Left lung (tissue), 10 donors: Measurements from ENCODE around the gene EDEM3. TPM values are rescaled to one million over a fixed set of nuclear protein-coding genes. Genes with fewer than 3 reads are reported as not detected.

Experiments
- ATAC-seq: fragments of 200-7000 bp; cut with Tn5 transposase; one replicate; pipeline ENCODE4 v1.9.1; 2020; ENCODE audit warnings: moderate library complexity
- DNase-seq, 4 donors: peaks; one replicate each; pipeline ENCODE4 v3.0.0-alpha.2; 2013 to 2020
- H3K27ac ChIP-seq, 2 donors: fragments of 200-600 bp; sonication (generic) in 1 of 2; one replicate each; pipeline versions ENCODE4 v1.5.0 to v1.8.0; 2020 to 2021
- H3K27me3 ChIP-seq, 2 donors: fragments of 200-600 bp; sonication (generic) in 1 of 2; one replicate each; pipeline versions ENCODE4 v1.5.0 to v1.8.0; 2020 to 2021
- H3K36me3 ChIP-seq, 2 donors: fragments of 200-600 bp; sonication (generic) in 1 of 2; one replicate each; pipeline versions ENCODE4 v1.5.0 to v1.8.0; 2020 to 2021
- H3K4me1 ChIP-seq, 2 donors: fragments of 200-600 bp; one replicate each; pipeline ENCODE4 v1.8.0; 2021
- H3K4me3 ChIP-seq, 2 donors: fragments of 200-600 bp; sonication (generic) in 1 of 2; one replicate each; pipeline versions ENCODE4 v1.5.0 to v1.8.0; 2020 to 2021; ENCODE audit warnings: mild to moderate bottlenecking in 1 of 2
- H3K9me3 ChIP-seq, 2 donors: fragments of 200-600 bp; sonication (generic) in 1 of 2; one replicate each; pipeline versions ENCODE4 v1.5.0 to v1.8.0; 2020 to 2021
- intact Hi-C, 2 donors: fragments of 100-400 bp; cut with DNase I; formaldehyde crosslinking; loops; one replicate each; pipeline versions ENCODE4 v1.11.2 to v1.14.2; 2022
- polyA plus RNA-seq, 6 donors: library from polyadenylated mRNA; unstranded; fragments of 120-200 nt; gene quantifications; one replicate each; pipeline ENCODE4 v1.2.1, GENCODE V29; 2013; ENCODE audit not compliant: insufficient read length in 6 of 6
- total RNA-seq, 2 donors: library from RNA; stranded (reverse); fragmentation: NEBNext Ultra II Directional; extraction: Animal tissue kit (Norgen Biotek cat#: 25700); gene quantifications; one replicate each; pipeline ENCODE4 v1.2.1, GENCODE V29; 2021
- TF ChIP-seq, protein P1 (sequence below), 2 donors: fragments of 200-600 bp; sonication (generic) in 1 of 2; IDR thresholded peaks; one replicate each; pipeline versions ENCODE4 v1.5.0 to v1.8.0; 2021; ENCODE audit warnings: antibody characterized with exemption in 2 of 2
- donor health status: DM: no; HTN: yes; CAD: no.
- donor health status: DM: no; HTN: no; CAD: no.

Gene EDEM3
- total and polyA plus RNA-seq, 8 donors = 25.6 to 42.8 (median 32.3) TPM

- DNase-seq = no peak
- Histone ChIP-seq H3K4me1 (peaks cover 0 to 23% of the 10 kb centered on the region in 2 donors), H3K4me3 (no peak overlapping the region), H3K36me3 (peaks cover 0 to 14% of the 10 kb centered on the region in 2 donors), H3K9me3 (no peaks in the 10 kb centered on the region), H3K27me3 (no peaks in the 10 kb centered on the region), H3K27ac (peak overlapping the region in 1 of 2 donors; percentile 5)
- no peak for ATAC-seq
- TF ChIP-seq, protein P1, sequence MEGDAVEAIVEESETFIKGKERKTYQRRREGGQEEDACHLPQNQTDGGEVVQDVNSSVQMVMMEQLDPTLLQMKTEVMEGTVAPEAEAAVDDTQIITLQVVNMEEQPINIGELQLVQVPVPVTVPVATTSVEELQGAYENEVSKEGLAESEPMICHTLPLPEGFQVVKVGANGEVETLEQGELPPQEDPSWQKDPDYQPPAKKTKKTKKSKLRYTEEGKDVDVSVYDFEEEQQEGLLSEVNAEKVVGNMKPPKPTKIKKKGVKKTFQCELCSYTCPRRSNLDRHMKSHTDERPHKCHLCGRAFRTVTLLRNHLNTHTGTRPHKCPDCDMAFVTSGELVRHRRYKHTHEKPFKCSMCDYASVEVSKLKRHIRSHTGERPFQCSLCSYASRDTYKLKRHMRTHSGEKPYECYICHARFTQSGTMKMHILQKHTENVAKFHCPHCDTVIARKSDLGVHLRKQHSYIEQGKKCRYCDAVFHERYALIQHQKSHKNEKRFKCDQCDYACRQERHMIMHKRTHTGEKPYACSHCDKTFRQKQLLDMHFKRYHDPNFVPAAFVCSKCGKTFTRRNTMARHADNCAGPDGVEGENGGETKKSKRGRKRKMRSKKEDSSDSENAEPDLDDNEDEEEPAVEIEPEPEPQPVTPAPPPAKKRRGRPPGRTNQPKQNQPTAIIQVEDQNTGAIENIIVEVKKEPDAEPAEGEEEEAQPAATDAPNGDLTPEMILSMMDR (IDR thresholded peaks at IDR 0.05) = no peak
- intact Hi-C loops = no loop called here
Observed at GRCh38 chr1:184740344-184740743, 14.3 kb downstream of the EDEM3 start.

DNA sequence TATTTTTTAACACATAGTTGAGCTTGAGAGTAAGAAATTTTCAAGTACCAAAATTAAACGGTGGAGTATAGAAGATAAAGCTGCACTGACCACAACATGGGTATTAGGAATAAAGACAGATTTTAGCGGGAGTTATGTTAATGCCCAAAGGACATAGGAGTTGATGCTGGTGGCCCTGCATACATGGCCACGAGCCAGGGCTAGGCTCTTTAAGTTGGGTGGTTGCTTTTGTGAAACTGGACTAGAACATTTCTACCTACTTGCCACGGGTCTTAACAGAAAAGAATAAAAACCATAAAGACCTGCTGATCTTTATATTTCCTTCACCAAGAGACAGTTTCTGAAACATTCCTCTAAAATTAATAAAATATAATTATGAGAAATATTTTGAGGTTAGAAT is 14.9 kb downstream of the EDEM3 start:
- Histone ChIP-seq H3K36me3 (peaks cover 0 to 18% of the 10 kb centered on the region in 2 donors), H3K4me1 (peaks cover 0 to 22% of the 10 kb centered on the region in 2 donors), H3K4me3 (no peak overlapping the region), H3K9me3 (no peaks in the 10 kb centered on the region), H3K27ac (no peak overlapping the region), H3K27me3 (no peaks in the 10 kb centered on the region)
- ATAC-seq = no peak
- no peak for DNase-seq
- TF ChIP-seq, protein P1 (IDR thresholded peaks at IDR 0.05) = no peak
- intact Hi-C loops = no loop called here

DNA sequence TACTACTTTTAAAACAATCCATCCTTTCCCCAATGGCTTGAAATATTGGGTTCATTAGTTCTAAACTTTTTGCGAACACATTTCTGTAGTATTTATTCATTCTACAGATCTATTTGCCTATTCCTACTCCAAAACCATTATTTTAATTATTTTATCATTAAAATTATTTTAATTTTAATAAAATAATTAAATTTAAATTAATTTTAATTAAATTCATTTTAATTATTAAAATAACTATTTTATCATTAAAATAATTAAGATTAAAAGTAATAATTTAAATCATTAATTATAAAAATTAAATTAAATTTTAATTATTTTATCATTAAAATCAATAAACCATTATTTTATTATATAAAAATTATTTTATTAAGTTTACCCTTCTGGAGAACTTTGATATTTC is 15.6 kb downstream of the EDEM3 start:
- no peak for ATAC-seq

GRCh38 chr1:184734980-184735379 is 19.7 kb downstream of the EDEM3 start:
- no peak overlapping the region for H3K4me3 ChIP-seq
- peaks cover 0 to 6% of the 10 kb centered on the region in 2 donors for H3K4me1 ChIP-seq
- TF ChIP-seq, protein P1 (IDR thresholded peaks at IDR 0.05) = no peak
- no peak for DNase-seq
- ATAC-seq = no peak
- H3K27me3 ChIP-seq = no peaks in the 10 kb centered on the region
- intact Hi-C loops = no loop called here
- peaks cover 0 to 66% of the 10 kb centered on the region in 2 donors for H3K36me3 ChIP-seq
- H3K9me3 ChIP-seq = no peaks in the 10 kb centered on the region
- H3K27ac ChIP-seq = no peak overlapping the region

More for the DNA sequence above, 15.6 kb downstream of the EDEM3 start:
- intact Hi-C loops = no loop called here
- TF ChIP-seq, protein P1 (IDR thresholded peaks at IDR 0.05) = no peak
- Histone ChIP-seq H3K36me3 (peaks cover 0 to 25% of the 10 kb centered on the region in 2 donors), H3K4me3 (no peak overlapping the region), H3K27me3 (no peaks in the 10 kb centered on the region), H3K27ac (no peak overlapping the region), H3K4me1 (peaks cover 0 to 21% of the 10 kb centered on the region in 2 donors), H3K9me3 (no peaks in the 10 kb centered on the region)
- no peak for DNase-seq

DNA sequence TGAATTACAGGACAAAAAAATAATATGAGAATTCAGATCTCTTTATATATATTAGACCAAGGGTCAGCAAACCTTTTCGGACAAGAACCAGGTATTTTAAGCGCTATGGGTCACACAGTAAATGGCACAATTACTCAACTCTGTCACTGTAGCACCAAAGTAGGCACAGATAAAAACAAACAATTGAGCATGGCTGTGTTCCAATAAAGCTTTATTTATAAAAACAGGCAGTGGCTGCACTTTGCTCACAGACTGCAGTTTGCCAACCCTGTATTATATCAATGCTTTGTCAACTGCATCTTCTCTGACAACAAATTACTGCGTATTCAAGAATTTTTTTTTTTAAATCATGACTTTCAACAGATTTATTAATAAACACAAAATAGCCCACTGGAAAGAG is 29.8 kb downstream of the EDEM3 start:
- no peaks in the 10 kb centered on the region for H3K4me1 ChIP-seq
- TF ChIP-seq, protein P1 (IDR thresholded peaks at IDR 0.05) = no peak
- no peaks in the 10 kb centered on the region for H3K9me3 ChIP-seq
- ATAC-seq (no peak), DNase-seq (no peak)
- intact Hi-C loops = no loop called here
- peaks cover 0 to 70% of the 10 kb centered on the region in 2 donors for H3K36me3 ChIP-seq
- no peak overlapping the region for H3K27ac ChIP-seq
- no peaks in the 10 kb centered on the region for H3K27me3 ChIP-seq
- H3K4me3 ChIP-seq = no peak overlapping the region
